Activated CD4-positive, alpha-beta T cell treated with anti-CD3 and anti-CD28 coated beads, Interleukin-2, amount 10 ng/mL, durations not matched to agents 7 days and 5 days (primary cell): Measurements from ENCODE around the gene E2F4. TPM values are rescaled to one million over a fixed set of nuclear protein-coding genes. Genes with fewer than 3 reads are reported as not detected.

ENCODE experiments used
- CTCF ChIA-PET: fragments of 350-600 bp; sonication (Branson Sonifier 250); formaldehyde crosslinking; loops from one replicate; lab custom pipeline; 2021; ENCODE audit warnings: antibody characterized with exemption; lab: Charles Lee
- POLR2A ChIA-PET: fragments of 350-600 bp; sonication (Branson Sonifier 250); formaldehyde crosslinking; loops from one replicate; lab custom pipeline; 2021; ENCODE audit warnings: antibody characterized with exemption; lab: Charles Lee
- DNase-seq: peaks from one replicate; pipeline ENCODE4 v3.0.0-alpha.2; 2020
- H3K27ac Mint-ChIP-seq: one replicate; pipeline ENCODE4 v1.8.0; 2021; ENCODE audit warnings: mild to moderate bottlenecking, moderate library complexity, mixed read lengths
- H3K27me3 Mint-ChIP-seq: one replicate; pipeline ENCODE4 v1.8.0; 2021; ENCODE audit warnings: mixed read lengths
- H3K36me3 Mint-ChIP-seq: one replicate; pipeline ENCODE4 v1.8.0; 2021; ENCODE audit warnings: low read depth, mixed read lengths
- H3K4me1 Mint-ChIP-seq: one replicate; pipeline ENCODE4 v1.8.0; 2021; ENCODE audit warnings: mixed read lengths
- H3K4me3 Mint-ChIP-seq: one replicate; pipeline ENCODE4 v1.8.0; 2021; ENCODE audit warnings: mild to moderate bottlenecking, moderate library complexity, mixed read lengths
- H3K9me3 Mint-ChIP-seq: one replicate; pipeline ENCODE4 v1.8.0; 2021; ENCODE audit warnings: mixed read lengths
- total RNA-seq, 2 experiments: library from RNA; stranded (reverse); gene quantifications; one replicate each; pipeline ENCODE4 v1.2.3, GENCODE V29; 2021

The E2F4 gene
- total RNA-seq, 2 experiments from 2014 or later: 114 to 120 TPM

DNA sequence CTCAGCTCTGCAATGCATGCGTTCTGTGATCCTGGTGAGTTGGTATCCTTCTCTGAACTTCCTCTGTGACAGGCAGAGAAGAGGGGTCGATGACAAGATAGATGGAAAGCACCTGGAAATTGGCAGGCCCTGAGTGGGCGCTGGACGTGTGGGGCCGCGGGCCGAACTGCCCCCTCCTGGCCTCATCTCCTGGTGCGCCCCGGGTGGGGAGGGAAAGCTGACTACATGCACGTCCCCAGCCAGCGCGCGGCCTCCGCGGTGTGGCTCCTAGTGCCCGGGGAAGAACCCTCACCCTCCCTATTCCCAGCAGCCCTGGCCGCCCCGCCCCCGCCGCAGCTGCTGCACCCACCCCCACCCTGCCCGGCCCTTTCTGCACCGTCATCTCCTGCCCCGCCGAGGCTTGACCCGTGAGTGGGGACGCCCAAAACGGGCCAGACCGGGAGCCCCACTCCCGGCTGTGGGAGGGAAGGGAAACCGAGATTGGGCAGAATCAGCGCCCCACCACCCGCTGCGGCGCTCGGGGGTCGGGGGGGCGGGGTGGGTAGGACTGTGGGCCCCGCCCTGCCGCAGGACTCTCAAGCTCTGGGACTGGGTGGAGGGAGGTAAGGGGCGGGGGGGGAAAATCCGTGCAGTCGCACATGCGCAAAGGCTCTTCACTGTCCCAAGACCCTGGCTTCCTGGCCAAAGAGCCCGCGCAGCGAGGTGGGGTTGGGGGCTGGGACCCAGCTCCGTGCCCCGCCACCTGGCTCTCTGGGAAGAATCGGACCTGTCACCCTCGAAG, 21.6 kb upstream of the E2F4 start, which contains the start of gene NOL3:
Gene NOL3 (plus strand): TSS at position 371 of the 781 bp plus-strand sequence.
- Mint-ChIP-seq H3K27me3 (peaks cover 60% of the 10 kb centered on the region), H3K36me3 (peaks cover 17% of the 10 kb centered on the region), H3K4me3 (peak within 1 kb of the TSS; percentile 59), H3K4me1 (peaks cover 46% of the 10 kb centered on the region), H3K27ac (no peak within 1 kb of the TSS), H3K9me3 (no peaks in the 10 kb centered on the region)
- ChIA-PET CTCF (interaction anchor here (0.7 to 11.2 kb wide), 8 partner anchors 10 to 217 kb away, joined by 3 to 137 read pairs (median 5); partner anchors contain the start of genes FBXL8, FHOD1 and TRADD), POLR2A (interaction anchor here (1.0 kb wide), 1 partner anchor 12 kb away, joined by 3 read pairs; no protein-coding TSS in a partner anchor)
- DNase-seq: peak; percentile 46

DNA sequence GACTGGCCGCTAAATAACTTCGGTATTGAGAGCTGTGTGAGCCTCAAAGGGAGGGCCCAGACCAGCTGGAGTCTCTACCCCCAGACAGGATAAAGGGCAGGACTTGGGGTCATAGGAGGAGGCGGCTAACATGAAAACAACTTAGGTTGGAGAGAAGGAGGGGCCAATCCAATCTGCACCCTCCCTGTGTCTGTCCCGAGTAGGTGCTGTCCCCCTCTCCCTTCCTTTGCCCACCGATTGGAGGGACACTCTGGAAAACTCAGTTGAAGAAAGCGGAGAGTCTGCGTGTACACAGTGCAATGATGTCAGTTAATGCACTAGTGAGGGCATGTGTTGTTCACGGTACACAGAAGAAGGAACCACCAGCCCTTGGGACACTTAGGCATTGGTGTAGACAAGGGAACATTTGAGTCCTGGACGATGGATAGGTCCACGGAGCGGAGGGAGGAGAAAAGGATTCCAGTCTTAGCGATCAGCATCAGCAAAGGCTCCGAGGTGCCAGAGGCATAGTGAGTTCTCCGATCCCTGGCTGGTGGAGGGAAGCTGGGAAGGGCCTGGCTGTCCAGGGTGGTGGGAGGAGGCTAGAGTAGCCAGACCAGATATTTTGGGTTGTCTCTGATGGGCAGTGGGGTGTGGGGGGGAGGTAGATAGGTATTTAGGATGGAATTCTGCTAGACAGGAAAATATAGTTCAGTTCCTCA, 20.9 kb upstream of the E2F4 start:
- ChIA-PET POLR2A (interaction anchor here (1.0 kb wide), 1 partner anchor 12 kb away, joined by 3 read pairs; no protein-coding TSS in a partner anchor), CTCF (interaction anchor here (0.8 to 11.2 kb wide), 8 partner anchors 10 to 218 kb away, joined by 3 to 137 read pairs (median 5); partner anchors contain the start of genes FBXL8, FHOD1 and TRADD)
- H3K27me3 Mint-ChIP-seq: peaks cover 58% of the 10 kb centered on the region
- H3K9me3 Mint-ChIP-seq: no peaks in the 10 kb centered on the region
- no peak for DNase-seq
- peaks cover 45% of the 10 kb centered on the region for H3K4me1 Mint-ChIP-seq
- H3K27ac Mint-ChIP-seq: no peak overlapping the region
- H3K36me3 Mint-ChIP-seq: peaks cover 17% of the 10 kb centered on the region
- peak overlapping the region; percentile 35 for H3K4me3 Mint-ChIP-seq

DNA sequence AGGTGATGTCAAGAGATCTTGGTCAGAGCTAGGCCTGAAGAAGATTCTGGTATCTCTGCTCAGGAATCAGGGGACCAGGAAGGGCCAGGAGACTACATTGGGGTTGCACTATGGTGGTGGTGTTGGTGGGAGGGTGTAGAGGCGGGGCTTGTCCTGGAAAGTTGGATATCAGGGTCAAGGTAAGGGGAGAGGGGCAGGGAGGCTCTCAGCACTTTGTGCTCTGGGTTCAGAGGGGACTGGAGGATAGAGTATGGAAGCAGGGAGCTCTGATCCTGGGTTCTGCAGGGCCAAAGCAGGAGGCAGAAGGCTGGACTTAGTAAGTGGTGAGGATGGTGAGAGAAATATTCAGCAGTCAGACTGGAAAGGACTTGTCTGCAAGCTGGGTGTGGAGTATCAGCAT, 18.6 kb upstream of the E2F4 start:
- no peak for DNase-seq
- H3K4me1 Mint-ChIP-seq: peaks cover 54% of the 10 kb centered on the region
- peaks cover 45% of the 10 kb centered on the region for H3K27me3 Mint-ChIP-seq
- H3K4me3 Mint-ChIP-seq: peak overlapping the region; percentile 73
- H3K9me3 Mint-ChIP-seq: no peaks in the 10 kb centered on the region
- H3K27ac Mint-ChIP-seq: peak overlapping the region; percentile 66
- POLR2A ChIA-PET: interaction anchor here (0.6 kb wide), 1 partner anchor 151 kb away, joined by 3 read pairs; no protein-coding TSS in a partner anchor
- CTCF ChIA-PET: interaction anchor here (0.6 to 11.2 kb wide), 12 partner anchors 8 to 313 kb away, joined by 3 to 137 read pairs (median 3); partner anchors contain the start of genes FBXL8 and TRADD
- peaks cover 10% of the 10 kb centered on the region for H3K36me3 Mint-ChIP-seq

DNA sequence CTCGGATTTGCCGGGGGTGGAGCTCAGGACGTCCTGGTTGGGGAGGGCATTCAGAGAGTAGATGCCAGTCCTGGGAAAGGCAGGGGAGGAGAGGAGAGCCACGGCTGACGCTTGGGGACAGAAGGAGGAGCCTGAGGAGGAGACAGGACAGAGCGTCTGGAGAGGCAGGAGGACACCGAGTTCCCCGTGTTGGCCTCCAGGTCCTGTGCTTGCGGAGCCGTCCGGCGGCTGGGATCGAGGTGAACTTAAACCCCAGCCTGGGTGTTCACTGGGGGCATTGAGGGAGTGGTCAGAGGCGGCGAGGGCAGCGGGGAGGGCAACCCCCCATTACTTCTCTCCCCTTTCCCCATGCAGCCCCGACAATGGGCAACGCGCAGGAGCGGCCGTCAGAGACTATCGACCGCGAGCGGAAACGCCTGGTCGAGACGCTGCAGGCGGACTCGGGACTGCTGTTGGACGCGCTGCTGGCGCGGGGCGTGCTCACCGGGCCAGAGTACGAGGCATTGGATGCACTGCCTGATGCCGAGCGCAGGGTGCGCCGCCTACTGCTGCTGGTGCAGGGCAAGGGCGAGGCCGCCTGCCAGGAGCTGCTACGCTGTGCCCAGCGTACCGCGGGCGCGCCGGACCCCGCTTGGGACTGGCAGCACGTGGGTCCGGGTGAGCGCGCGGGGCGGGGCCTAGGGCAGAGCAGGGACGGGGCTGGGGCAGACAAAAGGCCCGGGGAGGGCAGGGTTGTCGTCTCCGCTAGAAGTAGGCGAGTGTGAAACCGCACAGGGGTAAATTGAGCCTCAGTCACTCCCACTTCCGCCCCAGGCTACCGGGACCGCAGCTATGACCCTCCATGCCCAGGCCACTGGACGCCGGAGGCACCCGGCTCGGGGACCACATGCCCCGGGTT, 17.9 kb upstream of the E2F4 start:
- no peaks in the 10 kb centered on the region for H3K9me3 Mint-ChIP-seq
- peaks cover 60% of the 10 kb centered on the region for H3K4me1 Mint-ChIP-seq
- H3K27ac Mint-ChIP-seq: peak overlapping the region; percentile 71
- POLR2A ChIA-PET: no interaction called here
- H3K36me3 Mint-ChIP-seq: peaks cover 8% of the 10 kb centered on the region
- peaks cover 44% of the 10 kb centered on the region for H3K27me3 Mint-ChIP-seq
- peak; percentile 73 for DNase-seq
- peak overlapping the region; percentile 73 for H3K4me3 Mint-ChIP-seq
- CTCF ChIA-PET: interaction anchor here (0.6 to 11.2 kb wide), 16 partner anchors 9 to 312 kb away, joined by 3 to 137 read pairs (median 4); partner anchors contain the start of genes CES3, FBXL8, MATCAP1 and TRADD

DNA sequence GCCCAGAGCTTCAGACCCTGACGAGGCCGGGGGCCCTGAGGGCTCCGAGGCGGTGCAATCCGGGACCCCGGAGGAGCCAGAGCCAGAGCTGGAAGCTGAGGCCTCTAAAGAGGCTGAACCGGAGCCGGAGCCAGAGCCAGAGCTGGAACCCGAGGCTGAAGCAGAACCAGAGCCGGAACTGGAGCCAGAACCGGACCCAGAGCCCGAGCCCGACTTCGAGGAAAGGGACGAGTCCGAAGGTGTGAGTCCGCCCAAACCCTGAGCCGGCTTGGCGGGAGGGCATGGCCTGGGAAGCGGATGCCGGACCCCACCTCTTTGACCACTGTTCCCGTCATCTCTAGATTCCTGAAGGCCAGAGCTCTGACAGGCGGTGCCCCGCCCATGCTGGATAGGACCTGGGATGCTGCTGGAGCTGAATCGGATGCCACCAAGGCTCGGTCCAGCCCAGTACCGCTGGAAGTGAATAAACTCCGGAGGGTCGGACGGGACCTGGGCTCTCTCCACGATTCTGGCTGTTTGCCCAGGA, 17.2 kb upstream of the E2F4 start:
- Mint-ChIP-seq H3K4me3 (no peak overlapping the region), H3K4me1 (peaks cover 64% of the 10 kb centered on the region), H3K27me3 (peaks cover 43% of the 10 kb centered on the region), H3K27ac (no peak overlapping the region), H3K9me3 (no peaks in the 10 kb centered on the region), H3K36me3 (peaks cover 8% of the 10 kb centered on the region)
- ChIA-PET POLR2A (no interaction called here), CTCF (interaction anchor here (1.3 to 11.2 kb wide), 13 partner anchors 10 to 279 kb away, joined by 3 to 137 read pairs (median 6); partner anchors contain the start of genes CES3, FBXL8, HSF4 and MATCAP1)
- no peak for DNase-seq

DNA sequence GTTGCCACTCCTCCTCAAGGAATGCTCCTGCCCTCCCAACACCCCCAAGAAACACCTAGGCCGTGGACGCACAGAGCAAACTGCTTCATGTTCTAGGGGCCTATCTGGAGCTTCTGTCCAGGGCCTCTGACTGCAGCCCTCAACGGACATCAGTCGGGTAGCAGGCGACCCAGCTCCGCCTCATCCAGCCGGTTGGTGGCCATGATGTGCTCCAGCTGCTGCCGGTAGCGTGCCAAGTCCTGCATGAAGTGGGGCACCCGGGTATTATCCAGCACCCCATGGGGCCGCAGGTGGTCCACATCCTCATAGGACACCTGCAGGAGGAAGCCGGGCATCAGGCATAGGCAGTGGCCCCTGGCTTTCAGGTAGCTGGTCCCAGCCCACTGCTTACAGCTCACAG, 15.3 kb upstream of the E2F4 start:
- POLR2A ChIA-PET: no interaction called here
- Mint-ChIP-seq H3K9me3 (no peaks in the 10 kb centered on the region), H3K4me1 (peaks cover 50% of the 10 kb centered on the region), H3K27ac (no peak overlapping the region), H3K4me3 (no peak overlapping the region), H3K36me3 (peaks cover 8% of the 10 kb centered on the region), H3K27me3 (peaks cover 28% of the 10 kb centered on the region)
- CTCF ChIA-PET: interaction anchor here (0.7 to 11.2 kb wide), 10 partner anchors 8 to 223 kb away, joined by 3 to 137 read pairs (median 6); partner anchors contain the start of genes FBXL8, HSF4, MATCAP1 and TRADD
- no peak for DNase-seq

DNA sequence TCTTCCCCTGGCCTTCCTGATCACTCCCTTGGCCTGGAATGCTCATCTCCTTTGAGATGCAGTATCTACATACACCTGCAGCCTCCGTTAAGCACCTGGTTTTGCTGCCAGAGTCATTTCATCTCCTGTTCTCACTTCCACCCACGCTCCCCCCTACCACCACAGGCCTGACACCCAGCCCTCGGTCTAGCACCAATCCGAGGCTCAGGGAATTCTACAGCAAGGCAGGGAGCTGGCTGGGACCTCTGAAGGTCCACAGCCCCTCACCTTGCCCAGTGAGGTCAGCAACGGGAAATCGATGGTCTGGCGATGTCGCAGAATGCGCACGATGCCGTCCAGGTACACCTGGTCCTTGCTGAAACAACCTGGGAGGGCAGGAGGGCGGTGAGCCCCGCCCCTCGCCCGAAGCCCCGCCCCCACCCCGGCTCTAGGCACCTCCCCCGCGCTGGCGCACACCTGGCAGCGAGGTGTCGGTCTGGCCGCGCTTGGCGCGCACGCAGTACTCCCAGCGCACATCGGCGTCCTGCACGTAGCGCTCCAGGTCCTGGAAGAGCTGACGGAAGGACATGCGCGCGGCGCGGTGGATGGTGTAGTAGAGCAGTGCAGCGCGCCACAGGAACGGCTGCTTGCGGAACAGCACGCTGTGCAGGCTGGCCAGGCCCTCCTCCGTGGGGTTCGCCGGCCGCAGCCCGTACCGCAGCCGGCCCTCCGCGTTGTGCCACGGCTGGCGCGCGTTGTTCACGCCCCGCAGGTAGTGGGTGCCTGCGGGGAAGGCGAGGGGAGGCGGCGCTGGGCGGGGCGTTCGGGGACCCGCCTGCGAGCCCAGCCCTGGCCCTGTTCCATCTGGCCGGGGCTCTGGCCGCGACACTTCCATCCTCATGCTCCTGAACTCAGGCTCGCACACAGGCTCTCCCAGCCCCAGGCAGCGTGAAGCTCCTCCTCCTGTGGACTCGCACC, 13.9 kb upstream of the E2F4 start:
- peaks cover 6% of the 10 kb centered on the region for H3K36me3 Mint-ChIP-seq
- no peak overlapping the region for H3K27ac Mint-ChIP-seq
- peak; percentile 67 for DNase-seq
- POLR2A ChIA-PET: no interaction called here
- no peaks in the 10 kb centered on the region for H3K9me3 Mint-ChIP-seq
- peak overlapping the region; percentile 52 for H3K4me3 Mint-ChIP-seq
- peaks cover 44% of the 10 kb centered on the region for H3K4me1 Mint-ChIP-seq
- H3K27me3 Mint-ChIP-seq: peaks cover 20% of the 10 kb centered on the region
- CTCF ChIA-PET: interaction anchor here (0.6 to 11.2 kb wide), 8 partner anchors 7 to 224 kb away, joined by 3 to 137 read pairs (median 6); partner anchors contain the start of genes FBXL8, HSF4, MATCAP1 and TRADD

DNA sequence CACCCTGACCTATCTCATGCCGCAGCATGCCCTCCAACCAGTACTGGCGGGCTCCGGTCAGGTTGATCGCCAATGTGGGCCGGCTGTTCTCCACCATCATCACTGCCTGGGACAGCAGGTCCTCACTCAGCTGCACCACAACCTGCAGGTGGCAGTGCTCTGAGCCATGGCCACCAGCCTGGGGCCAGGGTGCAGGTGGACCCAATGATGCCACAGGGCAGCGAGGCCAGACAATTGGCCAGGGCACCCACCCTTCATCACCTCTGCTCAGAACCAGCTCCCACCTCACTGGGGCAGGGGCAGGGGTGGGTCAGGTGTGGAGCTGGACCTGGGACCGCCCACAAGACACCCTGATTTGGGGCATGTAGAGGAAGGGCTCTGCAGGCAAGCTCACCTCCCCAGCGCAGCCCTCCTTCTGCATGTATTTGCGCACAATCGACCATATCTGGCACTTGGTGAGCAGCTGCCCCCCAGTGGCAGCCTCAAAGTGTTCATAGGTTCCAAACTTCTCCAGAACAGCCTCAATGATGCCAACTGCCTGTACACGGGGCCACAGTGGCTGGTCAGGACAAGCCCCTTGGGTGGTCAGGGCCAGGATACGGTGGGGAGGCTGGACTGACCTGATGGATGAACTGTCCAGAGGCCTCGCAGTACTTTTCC, 12.4 kb upstream of the E2F4 start:
- no peak overlapping the region for H3K4me3 Mint-ChIP-seq

DNA sequence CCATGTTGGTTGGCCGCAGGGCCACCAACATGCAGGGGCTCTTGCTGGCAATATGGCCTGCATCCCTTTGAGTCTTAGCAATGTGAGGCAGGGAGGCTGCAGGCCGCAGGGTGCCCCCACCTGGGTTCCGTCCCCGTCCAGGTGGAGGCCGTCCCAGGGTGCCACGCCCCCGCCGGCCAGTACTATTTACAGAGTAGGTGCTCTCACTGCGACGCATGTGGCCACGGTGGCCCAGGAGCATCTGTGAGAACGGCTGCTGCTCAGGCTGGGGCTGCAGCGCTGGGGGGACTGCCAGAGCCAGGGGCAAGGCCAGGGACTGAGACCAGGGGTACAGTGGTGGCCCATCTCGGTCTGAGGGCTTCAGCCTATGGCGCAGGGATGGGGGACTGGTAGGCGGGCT, 11.8 kb upstream of the E2F4 start:
- CTCF ChIA-PET: interaction anchor here (1.1 to 5.7 kb wide), 3 partner anchors 18 to 254 kb away, joined by 3 to 30 read pairs (median 3); partner anchors contain the start of gene RRAD
- DNase-seq: no peak
- no peak overlapping the region for H3K4me3 Mint-ChIP-seq
- POLR2A ChIA-PET: no interaction called here
- H3K27ac Mint-ChIP-seq: no peak overlapping the region
- no peaks in the 10 kb centered on the region for H3K9me3 Mint-ChIP-seq
- H3K27me3 Mint-ChIP-seq: peaks cover 10% of the 10 kb centered on the region
- peaks cover 37% of the 10 kb centered on the region for H3K4me1 Mint-ChIP-seq
- peaks cover 3% of the 10 kb centered on the region for H3K36me3 Mint-ChIP-seq

More for the DNA sequence above, 12.4 kb upstream of the E2F4 start:
- ChIA-PET POLR2A (no interaction called here), CTCF (interaction anchor here (0.7 to 1.1 kb wide), 2 partner anchors 13 to 254 kb away, joined by 3 read pairs; partner anchors contain the start of gene RRAD)
- DNase-seq: no peak
- peaks cover 34% of the 10 kb centered on the region for H3K4me1 Mint-ChIP-seq
- H3K27me3 Mint-ChIP-seq: peaks cover 9% of the 10 kb centered on the region
- no peaks in the 10 kb centered on the region for H3K9me3 Mint-ChIP-seq
- H3K36me3 Mint-ChIP-seq: peaks cover 3% of the 10 kb centered on the region
- no peak overlapping the region for H3K27ac Mint-ChIP-seq

DNA sequence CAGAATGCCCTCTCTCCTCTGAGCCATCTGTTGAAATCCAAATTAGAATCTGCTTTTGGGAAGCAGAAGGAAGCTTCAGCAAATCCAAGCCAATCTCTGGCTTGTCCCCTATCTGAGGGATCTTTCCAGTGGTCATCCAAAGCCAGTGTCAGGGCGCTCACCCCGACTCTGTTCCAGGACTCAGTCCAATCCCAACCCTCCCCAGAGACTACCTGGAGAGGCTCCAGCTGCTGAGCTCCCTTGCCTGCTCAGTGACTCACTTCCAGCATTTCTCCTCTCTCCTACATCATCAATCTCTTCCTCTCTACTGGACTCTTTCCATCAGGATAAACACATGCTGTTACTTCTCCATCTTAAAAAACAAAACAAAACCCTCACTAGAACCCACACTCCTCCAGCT, 10.6 kb upstream of the E2F4 start:
- Mint-ChIP-seq H3K4me1 (peaks cover 43% of the 10 kb centered on the region), H3K36me3 (peaks cover 3% of the 10 kb centered on the region), H3K27ac (no peak overlapping the region), H3K9me3 (no peaks in the 10 kb centered on the region), H3K4me3 (no peak overlapping the region), H3K27me3 (peaks cover 14% of the 10 kb centered on the region)
- POLR2A ChIA-PET: no interaction called here
- no peak for DNase-seq
- CTCF ChIA-PET: interaction anchor here (0.6 to 5.7 kb wide), 8 partner anchors 10 to 236 kb away, joined by 3 to 30 read pairs (median 3); partner anchors contain the start of gene HSF4
